Astrocyte of the spinal cord (primary cell): ENCODE data around the gene RPL3.

Experiments
- DNase-seq: peaks from one replicate; pipeline ENCODE4 v3.0.0; 2011; ENCODE audit warnings: low read depth, low spot score
- H3K4me3 ChIP-seq: 2 replicates; pipeline ENCODE4 v1.5.1; 2011; ENCODE audit warnings: low read depth, mild to moderate bottlenecking, low read length, moderate library complexity
- CTCF ChIP-seq: IDR thresholded peaks from 2 replicates; pipeline ENCODE4 v1.5.1; 2012; ENCODE audit warnings: low read depth, mild to moderate bottlenecking, low read length, inconsistent platforms
- in situ Hi-C: cut with HindIII; loops from 2 replicates; pipeline ENCODE4 v1.10.0; 2017; ENCODE audit warnings: low sequenced_read_pairs

Gene RPL3

GRCh38 chr22:39316440-39317083 lies 2.9 kb downstream of the RPL3 start:
- H3K4me3 ChIP-seq: peak overlapping the region; percentile 98
- peak; percentile 92 for TF ChIP-seq CTCF
- in situ Hi-C loops: no loop called here
- DNase-seq: peak; percentile 94

- in situ Hi-C loops: no loop called here
- no peak for DNase-seq
- TF ChIP-seq CTCF: no peak
- H3K4me3 ChIP-seq: peak overlapping the region; percentile 98
These were observed 4.0 kb downstream of the RPL3 start for GRCh38 chr22:39315389-39315788.

GRCh38 chr22:39314251-39314971 lies 5.0 kb downstream of the RPL3 start:
- no peak for DNase-seq
- peak; percentile 5 for TF ChIP-seq CTCF
- in situ Hi-C loops: no loop called here
- no peak overlapping the region for H3K4me3 ChIP-seq

- TF ChIP-seq CTCF: no peak
- no peak for DNase-seq
- no peak overlapping the region for H3K4me3 ChIP-seq
- in situ Hi-C loops: no loop called here
These were observed 6.0 kb downstream of the RPL3 start for GRCh38 chr22:39313258-39314001.

GRCh38 chr22:39312410-39312809 lies 7.0 kb downstream of the RPL3 start:
- in situ Hi-C loops: no loop called here
- H3K4me3 ChIP-seq: no peak overlapping the region
- TF ChIP-seq CTCF: no peak
- no peak for DNase-seq

- DNase-seq: no peak
- in situ Hi-C loops: no loop called here
- TF ChIP-seq CTCF: no peak
- no peak overlapping the region for H3K4me3 ChIP-seq
These were observed 7.6 kb downstream of the RPL3 start for GRCh38 chr22:39311592-39312400.
